GM12872 (cell line): ENCODE results near the gene PTPRT.

Experiments used
- TF ChIP-seq, protein P1 (sequence below): IDR thresholded peaks from 3 replicates; pipeline ENCODE4 v1.5.1; 2011; ENCODE audit warnings: low read depth, mild to moderate bottlenecking, low read length, moderate library complexity; ENCODE audit not compliant: insufficient read depth

Gene PTPRT

GRCh38 chr20:42576167-42576566, 613.5 kb downstream of the PTPRT start:
- TF ChIP-seq, protein P1, sequence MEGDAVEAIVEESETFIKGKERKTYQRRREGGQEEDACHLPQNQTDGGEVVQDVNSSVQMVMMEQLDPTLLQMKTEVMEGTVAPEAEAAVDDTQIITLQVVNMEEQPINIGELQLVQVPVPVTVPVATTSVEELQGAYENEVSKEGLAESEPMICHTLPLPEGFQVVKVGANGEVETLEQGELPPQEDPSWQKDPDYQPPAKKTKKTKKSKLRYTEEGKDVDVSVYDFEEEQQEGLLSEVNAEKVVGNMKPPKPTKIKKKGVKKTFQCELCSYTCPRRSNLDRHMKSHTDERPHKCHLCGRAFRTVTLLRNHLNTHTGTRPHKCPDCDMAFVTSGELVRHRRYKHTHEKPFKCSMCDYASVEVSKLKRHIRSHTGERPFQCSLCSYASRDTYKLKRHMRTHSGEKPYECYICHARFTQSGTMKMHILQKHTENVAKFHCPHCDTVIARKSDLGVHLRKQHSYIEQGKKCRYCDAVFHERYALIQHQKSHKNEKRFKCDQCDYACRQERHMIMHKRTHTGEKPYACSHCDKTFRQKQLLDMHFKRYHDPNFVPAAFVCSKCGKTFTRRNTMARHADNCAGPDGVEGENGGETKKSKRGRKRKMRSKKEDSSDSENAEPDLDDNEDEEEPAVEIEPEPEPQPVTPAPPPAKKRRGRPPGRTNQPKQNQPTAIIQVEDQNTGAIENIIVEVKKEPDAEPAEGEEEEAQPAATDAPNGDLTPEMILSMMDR = no peak

DNA sequence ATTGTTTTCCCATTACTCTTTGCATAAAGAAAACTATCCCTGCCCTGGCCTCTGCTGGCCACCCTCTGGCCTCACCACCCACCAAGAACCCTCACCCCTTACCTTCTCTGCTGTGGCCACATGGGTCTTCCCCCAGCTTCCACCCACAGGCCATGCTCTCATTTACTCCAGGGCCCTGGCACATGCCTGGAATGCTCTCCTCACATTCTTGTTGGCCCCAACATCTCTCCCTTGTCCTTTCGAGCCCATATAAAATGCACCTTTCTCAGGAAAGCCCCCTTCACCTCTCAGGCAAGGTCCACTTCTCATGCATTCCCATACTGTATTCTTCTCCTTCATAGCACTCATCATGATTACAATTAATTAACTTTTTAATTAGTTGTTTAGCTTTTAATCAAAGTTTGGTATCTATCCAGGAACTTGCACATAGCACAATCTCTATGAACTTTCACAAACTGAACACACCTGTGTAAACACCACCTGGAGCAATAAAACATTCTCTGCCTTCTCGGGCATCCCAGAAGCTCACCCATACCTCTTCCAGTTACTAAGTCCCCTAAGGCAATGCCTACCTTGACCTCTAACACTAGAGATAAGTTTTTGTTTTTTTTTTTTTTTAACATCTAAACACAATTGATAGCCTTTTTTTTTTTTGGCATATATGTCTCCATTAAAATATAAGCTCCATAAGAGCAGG, 617.2 kb downstream of the PTPRT start:
- TF ChIP-seq, protein P1 = no peak

GRCh38 chr20:42567409-42567808, 622.3 kb downstream of the PTPRT start:
- TF ChIP-seq, protein P1 = no peak

DNA sequence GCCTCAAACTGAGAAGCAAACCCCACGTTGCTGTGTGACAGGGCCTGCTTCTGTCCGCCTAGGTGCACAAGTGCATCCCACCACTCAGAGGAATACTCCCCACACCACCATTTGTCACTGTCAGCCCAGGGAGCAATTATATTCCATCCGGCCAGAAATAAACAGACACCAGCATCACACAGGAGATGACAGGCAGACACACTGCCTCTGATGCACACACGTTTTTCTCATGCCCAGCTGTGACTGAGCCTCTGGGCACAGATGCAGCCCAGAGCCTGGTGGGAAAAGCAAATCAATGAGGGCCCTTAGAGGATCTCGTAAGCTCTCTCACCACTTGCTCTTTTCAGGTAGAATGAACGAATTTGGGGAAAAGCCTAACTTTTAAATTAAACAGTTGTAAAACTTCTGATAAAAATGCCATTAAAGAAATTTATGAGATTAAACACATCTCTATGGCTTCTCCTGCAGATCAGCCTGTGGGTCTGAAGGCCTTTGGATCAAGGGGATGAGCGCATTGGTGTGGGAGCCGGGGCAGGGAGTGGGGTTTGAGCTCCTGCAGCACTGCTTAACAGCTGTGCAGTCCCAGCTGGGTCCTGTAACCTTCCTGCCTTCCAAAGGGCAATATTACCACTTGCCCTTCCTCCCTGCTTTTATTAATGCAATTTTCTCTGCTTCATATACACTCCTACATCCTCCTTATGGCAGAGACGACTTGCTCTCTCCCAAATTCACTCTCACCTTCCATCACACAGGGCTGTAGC, 624.3 kb downstream of the PTPRT start:
- TF ChIP-seq, protein P1 = no peak

GRCh38 chr20:42559665-42560064, 630.0 kb downstream of the PTPRT start:
- TF ChIP-seq, protein P1 = no peak

DNA sequence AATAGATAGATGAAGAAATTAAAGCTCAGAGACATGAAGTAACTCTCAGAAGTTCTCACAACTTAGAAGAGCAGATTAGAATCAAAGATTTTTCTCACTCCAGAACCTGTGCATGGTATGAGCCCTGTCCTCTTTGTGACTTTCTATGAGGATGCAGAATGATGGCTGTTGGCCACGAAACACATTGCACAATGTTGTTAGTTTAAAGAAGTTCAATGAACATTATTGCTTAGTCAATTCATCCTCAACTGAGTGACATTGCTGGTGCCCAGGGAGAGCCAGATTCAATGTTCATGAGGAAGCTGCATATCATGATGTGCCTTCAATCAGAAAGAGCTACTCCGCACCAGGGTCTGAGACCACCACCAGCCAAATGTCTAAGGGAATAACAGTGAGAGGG, 633.1 kb downstream of the PTPRT start:
- TF ChIP-seq, protein P1 = no peak

DNA sequence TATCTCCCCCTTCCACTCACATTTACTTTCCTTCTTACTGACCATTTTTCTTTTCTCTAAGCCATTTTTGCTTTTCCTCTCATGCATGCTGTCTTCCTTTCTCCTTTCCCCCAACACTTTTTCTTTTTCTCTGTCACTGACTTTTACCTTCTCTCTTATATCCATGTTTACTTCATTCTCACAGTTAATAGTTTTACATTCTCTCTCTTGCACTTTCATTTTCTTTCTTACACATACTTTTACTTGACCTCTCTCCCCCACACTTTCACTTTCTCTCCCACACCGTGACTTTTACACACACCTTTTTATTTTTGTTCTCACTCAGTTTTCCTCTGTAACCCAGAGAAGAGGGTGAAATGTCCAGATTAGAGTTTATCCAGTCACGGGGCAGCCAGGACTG, 636.3 kb downstream of the PTPRT start:
- TF ChIP-seq, protein P1 = no peak
